CD4-positive, alpha-beta T cell treated with Interleukin-12 subunit alpha and Interleukin-12 subunit beta, for 1 hour (primary cell): ENCODE results near the gene MEP1A.
"Not testable (repeated sequence)": the region's sequence is repeated elsewhere in the genome, so short reads cannot be mapped to it uniquely, and the experiment has no call there.

Experiments used
- DNase-seq: peaks from one replicate; pipeline ENCODE4 v3.0.0-alpha.2; 2020

MEP1A gene

DNA sequence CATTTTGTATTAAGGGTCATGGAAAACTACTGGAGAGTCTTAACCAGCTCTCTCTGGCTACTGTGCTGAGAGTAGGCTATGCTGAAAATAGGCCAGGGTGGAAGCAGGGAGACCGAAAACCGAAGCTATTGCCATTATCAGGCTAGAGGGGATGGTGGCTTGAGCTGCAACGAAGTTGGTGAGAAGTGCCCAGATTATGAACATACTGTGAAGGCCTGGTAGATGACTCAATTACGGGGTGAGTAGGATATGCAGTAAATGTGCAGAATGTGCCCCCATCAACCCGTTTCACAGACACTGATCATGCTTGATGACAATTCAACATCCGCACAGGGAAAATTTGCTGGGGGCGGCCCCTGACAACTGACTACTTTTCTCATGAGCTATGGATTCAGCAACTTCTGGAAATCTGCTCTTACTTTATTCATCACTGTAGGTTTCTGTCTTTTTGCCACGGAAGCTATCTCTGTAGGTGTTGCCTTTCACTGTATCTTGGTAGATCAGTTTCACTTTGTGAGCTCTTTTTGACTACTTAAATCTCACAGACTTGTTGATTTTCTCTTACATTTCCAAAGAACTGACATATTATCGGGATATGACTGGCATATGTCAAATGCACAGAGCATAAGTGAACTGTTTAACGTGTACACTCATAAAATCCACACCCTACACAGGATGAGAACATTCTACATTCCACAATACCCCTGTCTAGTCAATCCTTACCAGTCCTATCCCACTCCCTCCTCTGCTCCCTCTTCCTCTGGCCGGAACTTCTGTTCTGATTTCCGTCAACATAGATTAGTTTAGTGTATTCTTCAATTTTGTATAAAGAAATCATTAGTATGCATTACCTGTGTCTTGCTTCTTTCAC lies 15.5 kb upstream of the MEP1A start:
- no peak for DNase-seq

DNA sequence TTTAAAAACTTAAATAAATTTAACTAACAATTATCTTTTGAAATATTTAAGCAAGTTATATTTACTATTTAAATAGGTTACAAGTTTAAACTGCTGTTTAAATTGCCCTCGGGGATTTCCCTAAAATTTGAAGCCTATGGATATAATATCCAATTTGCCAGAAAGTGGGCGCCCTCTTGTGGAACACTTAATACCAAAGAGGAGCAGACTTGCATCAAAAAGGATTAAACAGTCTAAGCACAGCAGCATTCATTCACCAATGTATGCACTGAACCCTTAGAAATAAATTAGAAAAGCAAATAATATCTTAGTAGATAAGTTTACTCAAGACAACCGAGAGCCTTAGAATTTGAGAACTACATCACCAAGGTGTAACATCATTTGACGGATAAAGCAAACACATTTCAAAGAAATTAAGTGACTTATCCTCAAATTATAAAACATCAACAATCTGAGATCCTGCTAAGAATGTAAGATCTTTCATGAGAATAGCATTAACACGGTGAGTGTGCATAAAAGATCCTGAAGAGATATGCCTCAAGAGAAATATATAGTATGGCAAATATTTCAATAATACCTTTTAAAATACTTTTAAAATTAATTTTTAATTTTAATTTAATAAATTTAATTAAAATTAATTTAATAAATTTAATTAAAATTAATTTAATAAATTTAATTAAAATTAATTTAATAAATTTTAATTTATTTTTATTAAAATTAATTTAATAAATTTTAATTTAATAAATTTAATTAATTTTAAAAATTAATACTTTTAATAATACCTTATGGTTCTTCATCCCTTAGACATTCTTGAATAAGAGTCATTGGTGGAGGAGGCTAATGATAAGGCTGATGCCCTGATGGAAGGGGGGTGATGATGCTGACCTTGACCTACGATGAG lies 11.5 kb upstream of the MEP1A start:
- DNase-seq: peak; percentile 11

GRCh38 chr6:46784535-46784934 lies 8.7 kb upstream of the MEP1A start:
- DNase-seq: no peak

GRCh38 chr6:46787871-46788540 lies 5.2 kb upstream of the MEP1A start:
- no peak for DNase-seq

DNA sequence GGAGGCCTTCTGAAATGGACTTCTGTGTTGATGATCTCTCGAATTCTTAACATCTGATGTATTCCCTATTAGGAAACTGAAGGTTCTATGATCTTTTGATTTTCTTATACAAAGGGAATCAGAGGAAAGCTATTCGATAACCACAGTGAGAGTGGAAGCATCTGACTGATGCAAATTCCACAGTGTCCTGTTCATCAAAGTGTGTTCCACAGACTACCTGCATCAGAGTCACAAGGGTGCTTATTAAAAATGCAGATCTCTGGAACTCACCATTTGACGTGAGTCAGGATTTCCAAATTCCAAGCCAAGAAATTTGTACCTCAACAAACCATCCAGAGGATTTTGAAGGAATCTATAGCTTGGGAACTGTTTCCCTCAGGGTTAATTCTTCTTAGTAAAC lies 4.4 kb upstream of the MEP1A start:
- DNase-seq: no peak

GRCh38 chr6:46789434-46790354 lies 3.5 kb upstream of the MEP1A start:
- DNase-seq: no peak

DNA sequence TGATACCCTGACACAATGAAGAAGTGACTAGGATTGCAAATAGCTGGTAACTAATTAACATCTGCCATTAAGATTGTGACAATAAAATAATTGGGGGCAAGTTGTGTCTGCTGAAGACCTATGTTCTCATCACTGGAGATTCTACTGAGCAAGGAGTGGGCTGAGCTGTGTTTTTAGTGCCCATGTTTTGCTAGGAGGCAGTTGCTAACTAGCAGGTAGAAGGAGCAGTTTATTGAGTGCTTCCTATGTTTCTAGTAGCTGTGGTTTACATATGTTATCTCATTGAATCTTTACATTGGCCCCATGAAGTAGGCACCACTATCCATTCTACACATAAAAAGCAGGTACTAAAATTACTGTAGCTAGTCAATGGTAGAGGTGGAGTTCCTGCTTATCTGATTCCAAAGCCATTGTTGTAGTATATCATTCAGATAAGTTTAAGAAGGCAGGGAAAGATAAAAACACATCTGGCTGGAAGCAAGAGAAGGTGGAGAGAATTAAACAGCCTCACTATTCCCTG lies 2.8 kb upstream of the MEP1A start:
- no peak for DNase-seq

DNA sequence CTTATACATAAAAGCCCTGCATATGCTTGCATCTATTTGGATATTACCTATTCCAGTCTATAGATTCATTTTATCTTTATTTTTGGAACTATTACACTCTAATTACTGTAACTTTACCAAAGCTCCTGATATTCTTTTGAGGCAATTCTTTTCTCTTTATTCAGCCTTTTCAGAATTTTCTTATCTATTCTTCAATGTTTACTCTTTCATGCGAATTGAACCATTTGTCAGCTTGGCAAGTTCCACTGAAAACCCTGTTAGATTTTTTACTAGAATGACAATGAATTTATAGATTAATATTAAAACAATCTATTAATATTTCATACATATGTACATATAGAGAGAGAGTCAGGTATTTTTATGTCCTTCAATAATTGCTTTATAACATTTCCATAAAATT lies 554 bp upstream of the MEP1A start:
- no peak for DNase-seq

DNA sequence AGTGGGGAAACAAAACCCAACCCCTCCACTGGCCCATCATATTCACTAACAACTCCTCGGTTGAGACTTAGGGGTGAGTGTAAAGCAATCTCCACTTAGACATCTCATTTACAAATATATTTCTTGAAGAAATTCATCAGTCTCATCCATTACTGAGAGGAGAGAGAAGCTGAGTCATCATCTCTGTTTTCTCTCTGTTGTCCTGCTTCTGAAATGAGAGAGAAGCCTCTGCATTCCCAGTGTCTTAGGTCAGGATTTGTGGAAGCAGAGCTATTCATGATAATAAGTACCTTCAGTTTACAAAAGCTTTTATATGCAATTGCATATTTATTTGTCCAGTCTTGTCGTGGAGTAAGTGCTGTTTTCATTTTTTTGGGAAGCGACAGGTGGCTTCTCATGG lies 879 bp downstream of the MEP1A start:
- DNase-seq: no peak

DNA sequence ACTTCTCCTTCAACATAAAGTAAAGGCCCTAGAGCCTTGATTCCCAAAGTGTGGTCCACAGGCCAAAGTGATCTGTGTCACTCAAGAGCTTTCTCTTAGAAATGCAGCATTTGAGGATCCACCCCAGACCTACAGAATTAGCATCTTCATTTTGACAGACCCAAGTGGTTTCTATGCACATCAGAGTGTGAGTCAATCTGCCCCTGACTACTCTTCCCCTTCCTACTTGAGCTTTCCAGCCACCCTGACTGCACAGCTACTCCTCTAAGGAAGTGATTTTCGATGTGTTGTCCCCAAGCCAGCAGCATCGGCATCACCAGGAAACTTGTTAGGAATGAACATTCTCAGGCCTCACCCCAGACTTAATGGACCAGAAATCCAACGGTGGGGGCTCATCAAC lies 2.6 kb downstream of the MEP1A start:
- DNase-seq: no peak

GRCh38 chr6:46796848-46797580 lies 3.8 kb downstream of the MEP1A start:
- DNase-seq: no peak

DNA sequence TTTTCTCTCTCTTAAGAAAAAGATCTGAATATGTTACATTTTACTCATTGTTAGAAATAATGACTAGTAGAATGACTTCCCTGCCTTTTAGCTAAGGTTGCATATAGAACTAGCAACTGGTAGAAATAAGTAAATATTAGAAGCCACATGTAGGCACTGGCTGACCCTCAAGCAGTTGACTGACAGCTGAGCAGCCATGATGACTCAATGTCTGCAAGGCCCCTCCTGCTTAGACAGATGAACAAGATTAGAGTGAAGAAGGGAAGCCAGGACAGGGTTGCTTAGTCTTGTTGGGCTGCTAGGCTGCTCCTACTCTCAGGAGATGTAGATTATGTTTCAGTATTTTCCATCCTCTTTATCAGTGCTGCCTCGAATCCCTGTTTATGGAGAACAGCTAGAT lies 6.5 kb downstream of the MEP1A start:
- no peak for DNase-seq

- DNase-seq: no peak
Measured at GRCh38 chr6:46808806-46809205, 15.6 kb downstream of the MEP1A start.

DNA sequence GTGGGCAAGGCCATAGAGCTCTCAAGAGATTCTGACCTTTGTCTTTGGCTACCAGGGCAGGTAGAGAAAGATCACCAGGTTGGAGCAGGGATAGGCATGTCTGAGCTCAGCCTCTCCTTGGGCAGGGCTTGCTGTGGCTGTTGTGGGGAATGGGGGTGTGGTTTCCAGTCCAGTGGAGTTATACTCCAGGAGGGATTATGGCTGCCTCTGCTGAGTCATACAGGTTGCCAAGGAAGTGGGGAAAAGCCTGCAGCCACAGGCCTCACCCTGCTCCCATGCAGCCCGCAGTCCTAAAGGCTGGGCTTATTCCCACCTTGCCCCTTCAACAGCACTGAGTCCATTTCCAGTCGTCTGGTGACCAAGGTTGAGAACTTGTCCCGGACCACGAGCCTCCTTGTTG lies 21.9 kb downstream of the MEP1A start:
- no peak for DNase-seq

GRCh38 chr6:46816626-46817025 lies 23.4 kb downstream of the MEP1A start:
- DNase-seq: no peak

DNA sequence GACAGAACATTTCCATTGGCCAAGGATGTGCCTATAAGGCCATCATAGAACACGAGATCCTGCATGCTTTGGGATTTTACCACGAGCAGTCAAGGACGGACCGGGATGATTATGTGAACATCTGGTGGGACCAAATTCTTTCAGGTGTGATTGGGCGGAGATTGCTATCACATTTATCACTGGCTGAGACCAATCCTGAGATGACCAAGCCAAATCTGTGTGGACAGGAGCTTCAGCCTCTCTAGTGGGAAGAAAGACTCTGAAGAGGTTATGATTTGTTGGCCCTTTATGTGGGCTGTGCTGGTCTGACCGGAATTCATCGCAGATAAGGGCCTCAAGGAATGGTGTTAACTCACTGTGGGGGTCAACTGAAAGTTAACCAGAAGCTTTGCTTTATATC lies 26.4 kb downstream of the MEP1A start:
- DNase-seq: no peak

- no peak for DNase-seq
Measured at GRCh38 chr6:46821458-46821881, 28.3 kb downstream of the MEP1A start.

DNA sequence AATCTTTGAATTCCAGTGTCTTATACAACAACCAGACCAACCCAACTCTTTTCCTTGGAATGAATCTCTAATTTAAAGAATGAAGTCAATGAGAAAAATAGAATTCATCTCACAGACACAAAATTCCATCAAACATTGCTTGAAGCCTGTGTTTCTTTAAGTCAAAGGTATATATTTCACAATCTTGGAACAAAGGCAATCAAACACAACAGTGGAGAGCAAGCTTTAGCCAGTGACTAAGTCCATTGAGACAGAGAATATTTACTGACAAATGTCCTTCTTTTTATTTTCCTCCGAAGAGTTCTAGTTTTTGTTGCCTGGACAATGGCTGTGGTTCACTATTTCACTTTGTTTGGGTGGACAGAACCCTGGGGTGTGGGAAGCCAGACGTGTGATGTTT lies 35.8 kb downstream of the MEP1A start:
- DNase-seq: no peak

GRCh38 chr6:46832816-46833215 lies 39.6 kb downstream of the MEP1A start:
- no peak for DNase-seq

- DNase-seq: not testable (repeated sequence)
Measured at GRCh38 chr6:46834257-46834916, 41.2 kb downstream of the MEP1A start.

DNA sequence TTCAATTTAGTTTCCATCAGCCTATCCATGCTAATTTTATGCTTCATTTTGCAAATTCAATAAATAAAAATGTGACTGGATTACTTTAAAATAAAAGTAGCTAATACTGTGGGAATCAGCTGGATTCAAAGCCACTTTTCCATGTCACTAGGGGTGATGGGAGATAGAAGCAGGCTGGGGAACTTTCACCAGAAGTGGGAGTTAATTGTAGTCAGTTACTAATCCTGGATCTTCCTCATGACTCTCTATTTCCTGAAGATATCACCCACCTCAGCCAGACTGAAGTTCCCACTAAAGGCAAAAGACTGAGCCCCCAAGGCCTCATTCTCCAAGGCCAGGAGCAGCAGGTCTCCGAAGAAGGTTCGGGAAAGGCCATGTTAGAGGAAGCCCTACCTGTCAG lies 41.8 kb downstream of the MEP1A start:
- not testable (repeated sequence) for DNase-seq
